Cardiac septum (tissue), 1 donor: ENCODE results near the gene ZNF592. TPM values are rescaled to one million over a fixed set of nuclear protein-coding genes. Genes with fewer than 3 reads are reported as not detected.

ENCODE experiments used
- DNase-seq: peaks from one replicate; pipeline ENCODE4 v3.0.0-alpha.2; 2020; ENCODE audit warnings: low spot score
- intact Hi-C: fragments of 100-400 bp; cut with DNase I; formaldehyde crosslinking; loops from one replicate; pipeline ENCODE4 v1.14.0; 2022
- total RNA-seq: library from RNA; stranded (reverse); fragmentation: NEBNext Ultra II Directional; extraction: Animal tissue kit (Norgen Biotek cat#: 25700); gene quantifications from one replicate; pipeline ENCODE4 v1.2.1, GENCODE V29; 2021
- donor health status: DM: no; HTN: no; CAD: no.

ZNF592 gene
- total RNA-seq, 1 donor from 2014 or later: 25.7 TPM

DNA sequence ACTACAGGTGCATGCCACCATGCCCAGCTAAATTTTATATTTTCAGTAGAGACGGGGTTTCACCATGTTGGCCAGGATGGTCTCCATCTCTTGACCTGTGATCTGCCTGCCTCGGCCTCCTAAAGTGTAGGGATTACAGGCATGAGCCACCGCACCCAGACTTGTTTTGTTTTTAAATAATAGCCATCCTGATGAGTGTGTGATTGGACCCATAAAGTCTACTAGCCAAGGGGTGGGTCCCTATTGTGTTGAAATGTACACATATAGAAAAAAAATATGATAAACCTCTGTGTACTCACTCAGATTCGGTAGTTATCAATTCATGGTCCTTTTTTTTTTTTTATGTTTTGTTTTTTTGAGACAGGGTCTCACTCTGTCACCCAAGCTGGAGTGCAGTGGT, 17.3 kb downstream of the ZNF592 start:
- intact Hi-C loops: no loop called here
- DNase-seq: peak; percentile 20

- intact Hi-C loops: no loop called here
- DNase-seq: no peak
These were observed 18.2 kb downstream of the ZNF592 start for GRCh38 chr15:84766461-84767035.

GRCh38 chr15:84772031-84772430, 23.6 kb downstream of the ZNF592 start:
- intact Hi-C loops: no loop called here
- DNase-seq: no peak

- intact Hi-C loops: no loop called here
- no peak for DNase-seq
These were observed 24.1 kb downstream of the ZNF592 start for GRCh38 chr15:84772467-84772866.

DNA sequence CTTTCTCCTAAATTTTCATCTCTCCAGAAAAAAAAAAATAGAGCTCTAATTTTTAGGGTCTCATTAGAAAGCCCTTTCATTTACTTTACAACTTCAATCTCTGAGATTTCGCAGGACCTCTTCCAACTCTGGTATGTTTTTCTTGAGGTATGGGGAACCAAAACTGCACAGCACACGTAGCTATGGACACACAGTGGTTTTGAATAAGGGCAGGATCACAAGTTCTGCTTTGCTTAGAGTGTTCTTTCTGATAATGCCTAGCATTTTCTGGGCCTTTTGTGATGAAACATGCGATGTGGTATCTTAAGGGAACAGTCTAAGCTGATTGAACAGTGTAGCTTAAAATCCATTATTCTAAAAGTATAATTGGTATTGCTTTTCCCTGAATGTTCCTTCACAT, 25.3 kb downstream of the ZNF592 start:
- intact Hi-C loops: no loop called here
- DNase-seq: no peak

DNA sequence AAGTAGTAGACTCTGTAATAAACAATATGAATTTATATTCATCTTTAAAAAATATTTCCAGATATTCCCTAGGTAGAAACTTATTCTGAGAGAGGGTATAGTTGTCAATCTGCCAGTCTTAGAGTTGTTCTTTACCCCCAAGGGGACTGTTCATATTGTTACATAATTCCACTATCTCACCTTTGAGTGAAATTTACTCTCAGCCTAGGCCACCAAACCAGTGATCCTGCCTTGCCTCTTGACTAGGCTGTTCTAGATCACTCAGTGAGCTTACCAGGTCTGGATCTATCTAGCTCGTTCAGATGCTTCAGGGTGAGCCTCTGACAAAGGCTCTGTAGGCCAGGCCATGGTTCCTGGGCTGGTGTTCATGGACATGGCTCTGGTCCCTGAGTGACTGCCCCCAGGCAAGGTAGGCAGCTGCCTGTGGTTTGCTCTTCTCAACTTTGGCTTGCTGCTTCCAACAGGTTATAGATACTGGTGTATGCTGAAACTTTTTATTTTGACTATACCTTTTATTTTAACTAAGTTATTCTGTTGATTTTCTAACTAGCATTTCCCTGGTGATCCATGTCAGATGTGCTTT, 27.6 kb downstream of the ZNF592 start:
- intact Hi-C loops: no loop called here
- no peak for DNase-seq

DNA sequence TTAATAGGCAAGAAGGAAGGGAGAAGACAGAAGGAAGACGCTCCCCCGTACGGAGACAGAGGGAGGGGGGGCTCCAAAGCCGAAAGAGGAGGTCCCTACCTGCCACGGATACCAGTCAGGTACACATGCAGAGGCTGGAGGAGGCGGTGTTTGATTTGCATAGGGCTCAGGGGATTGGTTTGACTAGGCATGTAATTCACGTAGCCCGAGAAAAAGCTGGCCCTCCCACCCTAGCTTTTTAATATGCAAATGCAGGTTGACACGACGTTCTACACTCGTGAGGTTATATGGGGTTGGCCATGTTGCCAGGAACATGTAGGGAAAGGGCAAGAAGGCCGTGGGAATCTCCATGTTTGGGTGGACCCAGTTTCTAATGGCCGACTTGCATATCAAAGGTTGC, 29.8 kb downstream of the ZNF592 start:
- DNase-seq: peak; percentile 31
- intact Hi-C loops: no loop called here

DNA sequence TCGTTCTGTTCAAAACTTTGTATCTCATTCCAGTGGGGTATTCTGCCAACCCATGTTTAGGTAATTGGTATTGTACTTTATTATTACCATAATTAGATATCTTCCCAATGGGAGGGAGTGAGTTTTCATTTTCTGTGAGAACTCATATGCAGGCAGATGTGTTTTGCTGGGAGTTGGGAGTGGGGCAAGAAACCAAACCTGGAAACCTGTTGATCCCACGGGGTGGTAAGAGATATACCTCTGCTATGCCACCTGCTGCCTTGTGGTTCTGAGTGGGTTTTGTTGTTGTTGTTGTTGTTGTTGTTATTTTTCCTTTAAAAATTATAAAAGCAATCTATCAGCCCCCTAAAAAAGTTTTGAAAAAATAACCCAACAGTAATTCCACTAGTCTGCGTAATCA, 32.1 kb downstream of the ZNF592 start:
- DNase-seq: no peak
- intact Hi-C loops: no loop called here

- intact Hi-C loops: no loop called here
- no peak for DNase-seq
These were observed 33.1 kb downstream of the ZNF592 start for GRCh38 chr15:84781495-84781894.

GRCh38 chr15:84782346-84782745, 34.0 kb downstream of the ZNF592 start:
- intact Hi-C loops: no loop called here
- DNase-seq: no peak

GRCh38 chr15:84783493-84784251, 35.3 kb downstream of the ZNF592 start:
- DNase-seq: no peak
- intact Hi-C loops: loop anchor here (2.0 kb wide), 1 partner anchor 23 kb away; no protein-coding TSS in a partner anchor

DNA sequence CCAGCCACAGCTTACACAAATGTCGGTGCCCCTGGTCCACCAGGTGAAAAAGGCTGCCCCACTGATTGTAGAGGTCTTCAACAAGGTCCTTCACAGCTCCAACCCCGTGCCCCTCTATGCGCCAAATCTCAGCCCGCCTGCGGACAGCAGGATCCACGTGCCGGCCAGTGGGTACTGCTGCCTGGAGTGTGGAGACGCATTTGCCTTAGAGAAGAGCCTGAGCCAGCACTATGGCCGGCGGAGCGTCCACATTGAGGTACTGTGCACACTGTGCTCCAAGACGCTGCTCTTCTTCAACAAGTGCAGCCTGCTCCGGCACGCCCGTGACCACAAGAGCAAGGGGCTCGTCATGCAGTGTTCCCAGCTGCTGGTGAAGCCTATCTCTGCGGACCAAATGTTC, 35.9 kb downstream of the ZNF592 start:
- intact Hi-C loops: loop anchor here (2.0 kb wide), 1 partner anchor 23 kb away; no protein-coding TSS in a partner anchor

GRCh38 chr15:84785053-84785452, 36.7 kb downstream of the ZNF592 start:
- DNase-seq: no peak
- intact Hi-C loops: loop anchor here (2.0 kb wide), 1 partner anchor 24 kb away; no protein-coding TSS in a partner anchor

More for the DNA sequence above, 35.9 kb downstream of the ZNF592 start:
- no peak for DNase-seq

- intact Hi-C loops: no loop called here
These were observed 40.1 kb downstream of the ZNF592 start for GRCh38 chr15:84788500-84788899.

DNA sequence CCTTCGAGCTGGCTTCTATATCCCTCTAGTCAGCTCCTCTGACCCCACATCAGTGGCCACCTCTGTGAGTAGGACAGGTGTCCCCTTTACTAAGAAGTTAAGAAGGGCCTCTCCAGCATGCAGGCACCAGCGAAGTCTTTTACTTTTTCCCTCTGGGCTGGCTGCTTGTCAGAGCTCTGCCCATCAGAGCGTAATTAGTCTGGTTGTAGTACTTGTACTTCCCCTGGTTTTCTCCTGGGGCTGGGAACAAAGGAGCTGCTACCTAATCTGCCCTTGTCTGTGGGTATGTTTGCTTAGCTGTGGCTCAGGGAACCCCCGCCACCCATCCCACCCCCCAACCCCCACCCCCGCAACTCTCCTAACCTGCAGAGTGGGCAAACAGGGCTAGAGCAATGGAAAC, 41.4 kb downstream of the ZNF592 start:
- intact Hi-C loops: no loop called here
- DNase-seq: no peak

More at GRCh38 chr15:84788500-84788899, 40.1 kb downstream of the ZNF592 start:
- no peak for DNase-seq

- intact Hi-C loops: no loop called here
- DNase-seq: no peak
These were observed 42.3 kb downstream of the ZNF592 start for GRCh38 chr15:84790676-84791075.

GRCh38 chr15:84791763-84792162, 43.4 kb downstream of the ZNF592 start:
- no peak for DNase-seq
- intact Hi-C loops: no loop called here

DNA sequence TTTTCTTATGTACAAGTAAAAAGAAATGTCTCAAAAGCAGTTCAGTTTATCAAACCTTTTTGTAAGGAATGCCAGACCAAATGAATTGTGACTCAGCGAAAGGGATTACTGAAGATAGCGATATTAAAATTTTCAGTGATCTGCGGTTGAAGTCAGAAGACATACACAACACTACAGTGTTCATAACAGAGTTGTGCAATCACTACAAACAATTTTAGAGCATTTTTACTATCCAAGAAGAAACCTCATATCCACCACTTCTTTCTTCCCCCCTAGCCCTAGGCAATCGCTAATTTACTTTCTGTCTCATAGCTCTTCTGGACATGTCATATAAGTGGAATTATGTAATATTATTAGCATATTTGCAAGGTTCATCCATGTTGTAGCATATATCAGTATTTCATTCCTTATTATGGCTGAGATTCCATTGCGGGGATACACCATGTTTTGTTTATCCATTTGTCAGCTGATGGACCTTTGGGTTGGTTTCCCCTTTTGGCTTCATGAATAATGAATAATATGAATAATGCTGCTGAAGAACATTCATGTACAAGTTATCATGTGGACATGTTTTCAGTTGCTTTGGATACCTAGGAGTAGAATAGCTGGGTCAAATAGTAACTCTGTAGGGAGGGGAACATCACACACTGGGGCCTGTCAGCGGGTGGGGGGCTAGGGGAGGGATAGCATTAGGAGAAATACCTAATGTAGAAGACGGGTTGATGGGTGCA, 45.2 kb downstream of the ZNF592 start:
- intact Hi-C loops: no loop called here
- no peak for DNase-seq

DNA sequence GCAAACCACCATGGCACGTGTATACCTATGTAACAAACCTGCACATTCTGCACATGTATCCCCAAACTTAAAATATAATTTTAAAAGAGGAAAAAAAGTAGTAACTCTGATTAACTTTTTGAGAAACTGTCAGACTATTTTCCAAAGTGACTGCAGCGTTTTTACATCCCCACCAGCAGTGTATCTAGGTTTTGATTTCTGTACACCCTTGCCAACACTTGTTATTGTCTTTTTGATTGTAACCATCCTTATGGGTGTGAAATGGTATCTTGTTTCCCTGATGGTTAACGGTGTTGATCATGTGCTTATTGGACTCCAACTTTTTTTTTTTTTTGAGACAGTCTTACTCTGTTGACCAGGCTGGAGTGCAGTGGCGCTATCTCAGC, 45.8 kb downstream of the ZNF592 start:
- intact Hi-C loops: no loop called here
- DNase-seq: no peak

DNA sequence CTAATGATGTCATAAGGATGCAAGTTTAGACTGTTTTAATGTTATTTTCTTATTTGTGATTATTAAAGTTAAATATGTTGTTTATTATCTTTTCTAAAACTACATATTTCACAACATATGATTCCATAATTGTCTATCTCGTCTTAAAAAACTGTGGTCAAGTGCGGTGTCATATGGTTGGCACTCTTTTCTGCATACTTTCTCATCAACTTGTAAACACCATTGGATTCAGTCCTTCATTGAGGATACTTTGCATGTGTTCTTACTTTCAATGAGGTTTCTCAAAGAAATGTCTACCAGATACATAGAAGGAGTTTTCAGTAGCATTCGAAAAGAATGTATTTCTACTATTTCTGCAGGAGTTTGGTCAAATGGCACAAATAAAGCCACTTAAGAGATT, 46.8 kb downstream of the ZNF592 start:
- intact Hi-C loops: no loop called here
- no peak for DNase-seq
